ENCODE data around the gene OCA2. TPM values are rescaled to one million over a fixed set of nuclear protein-coding genes. Genes with fewer than 3 reads are reported as not detected.

The OCA2 gene
- total RNA-seq, 1 experiment from 2014 or later, result 0.57 TPM

- ChIA-PET POLR2A (no interaction called here), CTCF (no interaction called here)
- DNase-seq, result no peak
These were observed 352.6 kb downstream of the OCA2 start for GRCh38 chr15:27746401-27746955.

DNA sequence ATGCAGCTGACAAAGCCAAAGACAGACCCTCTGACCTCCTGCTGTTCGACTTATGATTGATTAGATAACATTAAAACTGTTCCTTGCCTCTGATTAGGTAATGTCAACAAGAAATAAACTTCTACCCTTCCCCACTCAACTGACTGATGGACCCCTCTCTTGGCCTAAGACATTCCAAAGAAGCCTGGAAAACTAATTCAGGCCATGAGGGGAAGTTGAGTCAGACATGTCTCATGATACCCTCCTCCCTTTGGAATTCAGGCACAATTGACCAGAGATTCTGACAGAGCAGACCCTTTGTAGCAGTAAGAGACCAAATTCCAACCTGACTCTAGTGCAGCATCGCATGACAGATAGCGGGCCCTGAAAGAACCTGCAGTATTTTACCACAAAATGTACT lies 354.5 kb downstream of the OCA2 start:
- Mint-ChIP-seq H3K4me3 (ENCODE audit: unreplicated experiment) (no peak overlapping the region), H3K4me1 (ENCODE audit: low read depth, unreplicated experiment) (no peaks in the 10 kb centered on the region), H3K27ac (ENCODE audit: unreplicated experiment) (no peak overlapping the region), H3K9me3 (ENCODE audit: unreplicated experiment) (peaks cover 5% of the 10 kb centered on the region), H3K27me3 (ENCODE audit: insufficient read depth, unreplicated experiment) (peaks cover 12% of the 10 kb centered on the region), H3K36me3 (ENCODE audit: insufficient read depth, unreplicated experiment) (no peaks in the 10 kb centered on the region)
- DNase-seq, result no peak
- H3K27me3 ChIP-seq (replicated peaks; ENCODE audit: control insufficient read depth, insufficient read depth, low read length), result no peaks in the 10 kb centered on the region
- POLR2A ChIA-PET, result no interaction called here
- intact Hi-C loops (cut with micrococcal nuclease; ENCODE audit: unreplicated experiment), result no loop called here
- CTCF ChIA-PET, result no interaction called here
- TF ChIP-seq CTCF (IDR thresholded peaks at IDR 0.05; ENCODE audit: insufficient read depth in 1 of 2, low read depth in 1 of 2, low read length in 1 of 2, severe bottlenecking in 1 of 2, unreplicated experiment in 1 of 2), result no peak
- H3K4me3 ChIP-seq (ENCODE audit: low read depth, low read length), result no peak overlapping the region
- H3K9me3 ChIP-seq, result no peaks in the 10 kb centered on the region
- BruUV-seq (replicated peaks), result no TSS peak
- no peaks in the 10 kb centered on the region for H3K36me3 ChIP-seq (ENCODE audit: control insufficient read depth, insufficient read depth, low read length)
- no peaks in the 10 kb centered on the region for H3K4me1 ChIP-seq

More at GRCh38 chr15:27746401-27746955, 352.6 kb downstream of the OCA2 start:
- Mint-ChIP-seq H3K4me3 (ENCODE audit: unreplicated experiment) (no peak overlapping the region), H3K27ac (ENCODE audit: unreplicated experiment) (no peak overlapping the region), H3K36me3 (ENCODE audit: insufficient read depth, unreplicated experiment) (no peaks in the 10 kb centered on the region), H3K27me3 (ENCODE audit: insufficient read depth, unreplicated experiment) (peaks cover 8% of the 10 kb centered on the region), H3K9me3 (ENCODE audit: unreplicated experiment) (no peaks in the 10 kb centered on the region), H3K4me1 (ENCODE audit: low read depth, unreplicated experiment) (no peaks in the 10 kb centered on the region)
- intact Hi-C loops (cut with micrococcal nuclease; ENCODE audit: unreplicated experiment), result no loop called here
- Histone ChIP-seq H3K4me1 (no peaks in the 10 kb centered on the region), H3K36me3 (ENCODE audit: control insufficient read depth, insufficient read depth, low read length) (no peaks in the 10 kb centered on the region), H3K9me3 (no peaks in the 10 kb centered on the region), H3K4me3 (ENCODE audit: low read depth, low read length) (no peak overlapping the region), H3K27me3 (replicated peaks; ENCODE audit: control insufficient read depth, insufficient read depth, low read length) (no peaks in the 10 kb centered on the region)
- no TSS peak for BruUV-seq (replicated peaks)
- TF ChIP-seq CTCF (IDR thresholded peaks at IDR 0.05; ENCODE audit: insufficient read depth in 1 of 2, low read depth in 1 of 2, low read length in 1 of 2, severe bottlenecking in 1 of 2, unreplicated experiment in 1 of 2), result no peak

DNA sequence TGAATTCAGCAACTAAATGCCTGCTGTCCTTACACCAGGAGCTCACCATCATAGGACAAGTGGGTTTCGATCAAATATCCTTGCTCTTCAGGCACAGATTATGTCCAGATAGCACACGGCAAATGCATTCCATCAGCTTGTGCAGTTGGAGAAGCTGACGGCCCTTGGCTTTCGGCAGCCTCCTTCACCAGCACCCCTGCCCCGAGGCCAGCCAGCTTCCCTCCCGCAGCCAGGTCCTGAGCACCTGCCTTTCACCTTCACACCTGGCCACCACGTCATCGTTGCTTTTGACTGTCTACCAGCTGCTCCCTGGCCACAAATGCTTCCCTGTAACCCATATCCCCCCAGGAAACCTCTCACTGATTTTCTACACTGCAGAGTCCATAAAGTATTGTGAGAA lies 355.5 kb downstream of the OCA2 start:
- Mint-ChIP-seq H3K27ac (ENCODE audit: unreplicated experiment) (no peak overlapping the region), H3K27me3 (ENCODE audit: insufficient read depth, unreplicated experiment) (peaks cover 12% of the 10 kb centered on the region), H3K4me3 (ENCODE audit: unreplicated experiment) (no peak overlapping the region), H3K4me1 (ENCODE audit: low read depth, unreplicated experiment) (no peaks in the 10 kb centered on the region), H3K36me3 (ENCODE audit: insufficient read depth, unreplicated experiment) (no peaks in the 10 kb centered on the region), H3K9me3 (ENCODE audit: unreplicated experiment) (peaks cover 9% of the 10 kb centered on the region)
- no peak for DNase-seq
- intact Hi-C loops (cut with micrococcal nuclease; ENCODE audit: unreplicated experiment), result no loop called here
- POLR2A ChIA-PET, result no interaction called here
- BruUV-seq (replicated peaks), result no TSS peak
- Histone ChIP-seq H3K4me3 (ENCODE audit: low read depth, low read length) (no peak overlapping the region), H3K4me1 (no peaks in the 10 kb centered on the region), H3K36me3 (ENCODE audit: control insufficient read depth, insufficient read depth, low read length) (no peaks in the 10 kb centered on the region), H3K9me3 (no peaks in the 10 kb centered on the region; the same call in 1 of the 2 replicates), H3K27me3 (replicated peaks; ENCODE audit: control insufficient read depth, insufficient read depth, low read length) (no peaks in the 10 kb centered on the region)
- CTCF ChIA-PET, result no interaction called here
- no peak for TF ChIP-seq CTCF (IDR thresholded peaks at IDR 0.05; ENCODE audit: insufficient read depth in 1 of 2, low read depth in 1 of 2, low read length in 1 of 2, severe bottlenecking in 1 of 2, unreplicated experiment in 1 of 2)

Data from Caco-2 (cell line).